ENCODE data around the gene TNFAIP8. TPM values are rescaled to one million over a fixed set of nuclear protein-coding genes. Genes with fewer than 3 reads are reported as not detected.

The TNFAIP8 gene
- total RNA-seq, 1 donor from 2014 or later: 19.5 TPM

DNA sequence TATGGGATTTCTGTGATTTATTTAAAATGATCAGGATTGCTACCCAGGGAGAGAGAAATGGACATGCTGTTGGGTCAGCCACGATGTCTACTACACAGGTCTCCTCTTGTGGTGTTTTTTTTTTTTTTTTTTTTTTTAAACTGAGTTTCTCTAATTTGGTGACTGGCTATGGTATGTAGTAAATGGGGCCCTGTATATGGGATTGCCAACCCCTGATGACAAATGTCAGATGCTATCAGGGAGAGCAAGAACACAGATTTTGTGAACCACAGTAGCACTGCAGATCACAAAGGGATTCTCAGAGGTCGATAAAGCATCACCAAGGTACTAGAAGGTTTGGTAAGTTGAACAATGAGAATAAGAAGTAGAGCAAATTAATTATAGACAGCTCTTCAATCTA, 16.5 kb upstream of the TNFAIP8 start:
- no peaks in the 10 kb centered on the region for H3K27me3 Mint-ChIP-seq (ENCODE audit: low read depth)
- H3K4me3 Mint-ChIP-seq (ENCODE audit: unreplicated experiment): no peak overlapping the region
- H3K36me3 Mint-ChIP-seq (ENCODE audit: low read depth): no peaks in the 10 kb centered on the region
- no peaks in the 10 kb centered on the region for H3K9me3 Mint-ChIP-seq (ENCODE audit: low read depth)
- H3K4me1 Mint-ChIP-seq (ENCODE audit: low read depth): peaks cover 38% of the 10 kb centered on the region
- no peak for TF ChIP-seq CTCF (IDR thresholded peaks at IDR 0.05)
- H3K27ac Mint-ChIP-seq (ENCODE audit: unreplicated experiment): no peak overlapping the region
- DNase-seq (ENCODE audit: low spot score): no peak

GRCh38 chr5:119339965-119340364, 15.9 kb upstream of the TNFAIP8 start:
- no peak overlapping the region for H3K27ac Mint-ChIP-seq (ENCODE audit: unreplicated experiment)
- no peak for DNase-seq (ENCODE audit: low spot score)
- no peak overlapping the region for H3K4me3 Mint-ChIP-seq (ENCODE audit: unreplicated experiment)
- H3K27me3 Mint-ChIP-seq (ENCODE audit: low read depth): no peaks in the 10 kb centered on the region
- no peaks in the 10 kb centered on the region for H3K9me3 Mint-ChIP-seq (ENCODE audit: low read depth)
- peaks cover 38% of the 10 kb centered on the region for H3K4me1 Mint-ChIP-seq (ENCODE audit: low read depth)
- TF ChIP-seq CTCF (IDR thresholded peaks at IDR 0.05): no peak
- H3K36me3 Mint-ChIP-seq (ENCODE audit: low read depth): no peaks in the 10 kb centered on the region

- H3K27me3 Mint-ChIP-seq (ENCODE audit: low read depth): no peaks in the 10 kb centered on the region
- no peak for DNase-seq (ENCODE audit: low spot score)
- no peak overlapping the region for H3K27ac Mint-ChIP-seq (ENCODE audit: unreplicated experiment)
- H3K9me3 Mint-ChIP-seq (ENCODE audit: low read depth): no peaks in the 10 kb centered on the region
- no peak overlapping the region for H3K4me3 Mint-ChIP-seq (ENCODE audit: unreplicated experiment)
- H3K4me1 Mint-ChIP-seq (ENCODE audit: low read depth): peaks cover 38% of the 10 kb centered on the region
- no peak for TF ChIP-seq CTCF (IDR thresholded peaks at IDR 0.05)
- no peaks in the 10 kb centered on the region for H3K36me3 Mint-ChIP-seq (ENCODE audit: low read depth)
These were observed 15.1 kb upstream of the TNFAIP8 start for GRCh38 chr5:119340597-119341218.

GRCh38 chr5:119341452-119342349, 14.1 kb upstream of the TNFAIP8 start:
- no peaks in the 10 kb centered on the region for H3K9me3 Mint-ChIP-seq (ENCODE audit: low read depth)
- no peaks in the 10 kb centered on the region for H3K27me3 Mint-ChIP-seq (ENCODE audit: low read depth)
- no peak for DNase-seq (ENCODE audit: low spot score)
- no peak for TF ChIP-seq CTCF (IDR thresholded peaks at IDR 0.05)
- no peaks in the 10 kb centered on the region for H3K36me3 Mint-ChIP-seq (ENCODE audit: low read depth)
- H3K27ac Mint-ChIP-seq (ENCODE audit: unreplicated experiment): no peak overlapping the region
- H3K4me3 Mint-ChIP-seq (ENCODE audit: unreplicated experiment): no peak overlapping the region
- H3K4me1 Mint-ChIP-seq (ENCODE audit: low read depth): peaks cover 37% of the 10 kb centered on the region

DNA sequence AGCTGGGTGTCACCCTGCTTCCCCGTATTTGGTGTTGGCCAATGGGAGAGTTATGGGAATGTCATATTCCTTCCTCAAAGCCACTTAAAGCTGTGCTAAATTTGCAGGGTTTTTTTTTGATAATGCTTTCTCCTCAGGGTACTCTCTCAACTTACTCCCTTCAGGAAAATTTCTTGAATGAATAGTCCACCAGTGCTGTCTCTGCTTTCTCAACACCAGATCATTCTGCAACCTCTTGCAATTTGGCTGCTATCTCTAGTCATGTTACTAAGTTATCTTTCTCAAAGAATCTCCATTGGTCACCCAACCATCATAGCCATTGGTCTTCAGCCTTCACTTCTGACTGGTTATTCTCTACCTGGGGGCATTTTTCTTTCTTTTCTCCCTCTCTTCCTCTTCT, 13.4 kb upstream of the TNFAIP8 start:
- Mint-ChIP-seq H3K4me3 (ENCODE audit: unreplicated experiment) (no peak overlapping the region), H3K4me1 (ENCODE audit: low read depth) (peaks cover 30% of the 10 kb centered on the region), H3K27ac (ENCODE audit: unreplicated experiment) (no peak overlapping the region), H3K36me3 (ENCODE audit: low read depth) (no peaks in the 10 kb centered on the region), H3K27me3 (ENCODE audit: low read depth) (no peaks in the 10 kb centered on the region), H3K9me3 (ENCODE audit: low read depth) (no peaks in the 10 kb centered on the region)
- DNase-seq (ENCODE audit: low spot score): no peak
- TF ChIP-seq CTCF (IDR thresholded peaks at IDR 0.05): no peak

Measured in chondrocyte (in vitro differentiated cells).